ENCODE results near the gene ARMH4. TPM values are rescaled to one million over a fixed set of nuclear protein-coding genes. Genes with fewer than 3 reads are reported as not detected.

ARMH4 gene
- total and polyA plus RNA-seq, 2 donors (not counting 1 experiment from before 2014, with no cell fraction given): not detected

DNA sequence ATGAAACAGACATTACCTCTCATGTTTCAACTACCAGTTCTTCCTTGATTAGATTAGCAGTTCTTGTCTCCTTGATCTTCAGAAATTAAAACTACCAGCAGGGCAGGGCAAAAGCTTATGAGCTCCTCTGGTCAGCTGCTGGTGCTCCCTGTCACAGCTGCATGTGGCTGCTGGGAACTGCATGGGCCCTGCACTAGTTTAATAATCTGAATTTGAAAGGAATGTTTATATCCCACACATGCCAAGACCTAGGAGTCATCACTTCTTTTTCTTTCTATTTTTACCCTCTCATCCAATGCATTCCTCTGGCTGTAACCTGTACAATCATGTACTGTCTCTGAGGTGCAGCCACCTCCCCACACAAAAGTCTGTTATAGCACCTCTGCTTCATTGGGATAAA lies 73.9 kb downstream of the ARMH4 start:
- Histone ChIP-seq H3K4me1 (ENCODE audit: control insufficient read depth in 2 of 2, insufficient read depth in 2 of 2, low read length in 2 of 2) (no peaks in the 10 kb centered on the region), H3K9ac (ENCODE audit: low read length) (no peak overlapping the region), H3K4me3 (ENCODE audit: control extremely low read depth in 1 of 5, extremely low read depth in 1 of 5, insufficient read depth in 1 of 5, low read depth in 2 of 5, low read length in 4 of 5) (no peak overlapping the region), H3K79me2 (ENCODE audit: control insufficient read depth, insufficient read depth, low read length) (no peaks in the 10 kb centered on the region), H3K9me3 (ENCODE audit: control extremely low read depth in 1 of 3, control insufficient read depth in 2 of 3, insufficient read depth in 1 of 3, low read length in 2 of 3) (no peaks in the 10 kb centered on the region), H4K20me1 (ENCODE audit: control insufficient read depth, insufficient read depth, low read length, poor library complexity, severe bottlenecking) (no peaks in the 10 kb centered on the region), H2AFZ (ENCODE audit: insufficient read depth, low read depth, low read length, poor library complexity, severe bottlenecking) (no peak overlapping the region), H3K36me3 (replicated peaks in 1 of 2; ENCODE audit: control extremely low read depth in 1 of 2, control insufficient read depth in 1 of 2, extremely low read depth in 1 of 2, insufficient read depth in 2 of 2, low read length in 1 of 2) (no peaks in the 10 kb centered on the region), H3K27me3 (replicated peaks in 1 of 4; ENCODE audit: control extremely low read depth in 1 of 4, control insufficient read depth in 3 of 4, insufficient read depth in 4 of 4, low read length in 3 of 4) (no peaks in the 10 kb centered on the region), H3K4me2 (replicated peaks; ENCODE audit: low read depth, low read length, poor library complexity, severe bottlenecking) (no peak overlapping the region), H3K27ac (ENCODE audit: low read length in 2 of 2) (no peak overlapping the region)
- Mint-ChIP-seq H3K4me3 (no peak overlapping the region), H3K9me3 (ENCODE audit: insufficient read depth) (no peaks in the 10 kb centered on the region), H3K27ac (no peak overlapping the region), H3K4me1 (no peaks in the 10 kb centered on the region), H3K27me3 (peaks cover 10% of the 10 kb centered on the region)
- ATAC-seq (ENCODE audit: low read depth) (no peak), DNase-seq (no peak)
- no peak for TF ChIP-seq EZH2 (IDR thresholded peaks at IDR 0.05; ENCODE audit: borderline replicate concordance, insufficient read depth, low read depth, low read length, poor library complexity, severe bottlenecking)
- TF ChIP-seq, protein P1, sequence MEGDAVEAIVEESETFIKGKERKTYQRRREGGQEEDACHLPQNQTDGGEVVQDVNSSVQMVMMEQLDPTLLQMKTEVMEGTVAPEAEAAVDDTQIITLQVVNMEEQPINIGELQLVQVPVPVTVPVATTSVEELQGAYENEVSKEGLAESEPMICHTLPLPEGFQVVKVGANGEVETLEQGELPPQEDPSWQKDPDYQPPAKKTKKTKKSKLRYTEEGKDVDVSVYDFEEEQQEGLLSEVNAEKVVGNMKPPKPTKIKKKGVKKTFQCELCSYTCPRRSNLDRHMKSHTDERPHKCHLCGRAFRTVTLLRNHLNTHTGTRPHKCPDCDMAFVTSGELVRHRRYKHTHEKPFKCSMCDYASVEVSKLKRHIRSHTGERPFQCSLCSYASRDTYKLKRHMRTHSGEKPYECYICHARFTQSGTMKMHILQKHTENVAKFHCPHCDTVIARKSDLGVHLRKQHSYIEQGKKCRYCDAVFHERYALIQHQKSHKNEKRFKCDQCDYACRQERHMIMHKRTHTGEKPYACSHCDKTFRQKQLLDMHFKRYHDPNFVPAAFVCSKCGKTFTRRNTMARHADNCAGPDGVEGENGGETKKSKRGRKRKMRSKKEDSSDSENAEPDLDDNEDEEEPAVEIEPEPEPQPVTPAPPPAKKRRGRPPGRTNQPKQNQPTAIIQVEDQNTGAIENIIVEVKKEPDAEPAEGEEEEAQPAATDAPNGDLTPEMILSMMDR (IDR thresholded peaks at IDR 0.05): no peak
- intact Hi-C loops (cut with micrococcal nuclease): no loop called here
- POLR2A ChIA-PET: no interaction called here
- CTCF ChIA-PET: interaction anchor here (1.8 kb wide), 1 partner anchor 10 kb away, joined by 7 read pairs; no protein-coding TSS in a partner anchor

DNA sequence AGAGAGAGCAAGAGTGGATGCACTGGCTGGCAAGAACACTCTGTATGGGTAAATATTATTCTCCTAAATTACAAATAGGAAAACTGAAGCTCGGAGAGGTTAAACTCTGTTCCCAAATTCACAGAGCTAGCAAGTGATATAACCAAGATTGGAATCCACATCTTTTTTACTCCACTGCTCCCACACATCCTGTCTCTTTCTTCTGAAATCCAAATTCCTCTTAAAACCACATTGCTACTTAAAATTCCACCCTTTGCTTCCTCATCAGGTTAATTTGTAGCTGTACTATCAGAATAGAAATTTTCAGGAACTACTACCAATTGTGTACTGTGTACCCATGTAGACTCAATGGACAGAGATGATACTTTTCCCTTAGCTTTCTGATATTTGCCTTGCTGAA lies 74.4 kb downstream of the ARMH4 start:
- no peak overlapping the region for H2AFZ ChIP-seq (ENCODE audit: insufficient read depth, low read depth, low read length, poor library complexity, severe bottlenecking)
- ChIA-PET CTCF (interaction anchor here (1.8 kb wide), 1 partner anchor 9 kb away, joined by 7 read pairs; no protein-coding TSS in a partner anchor), POLR2A (no interaction called here)
- no peak for ATAC-seq (ENCODE audit: low read depth)
- Mint-ChIP-seq H3K4me3 (no peak overlapping the region), H3K27ac (no peak overlapping the region), H3K4me1 (no peaks in the 10 kb centered on the region), H3K27me3 (peaks cover 9% of the 10 kb centered on the region), H3K9me3 (ENCODE audit: insufficient read depth) (no peaks in the 10 kb centered on the region)
- H3K27ac ChIP-seq (ENCODE audit: low read length in 2 of 2): no peak overlapping the region
- no peaks in the 10 kb centered on the region for H4K20me1 ChIP-seq (ENCODE audit: control insufficient read depth, insufficient read depth, low read length, poor library complexity, severe bottlenecking)
- H3K4me3 ChIP-seq (ENCODE audit: control extremely low read depth in 1 of 5, extremely low read depth in 1 of 5, insufficient read depth in 1 of 5, low read depth in 2 of 5, low read length in 4 of 5): no peak overlapping the region
- no peaks in the 10 kb centered on the region for H3K9me3 ChIP-seq (ENCODE audit: control extremely low read depth in 1 of 3, control insufficient read depth in 2 of 3, insufficient read depth in 1 of 3, low read length in 2 of 3)
- no peak overlapping the region for H3K4me2 ChIP-seq (replicated peaks; ENCODE audit: low read depth, low read length, poor library complexity, severe bottlenecking)
- no peak for DNase-seq
- H3K79me2 ChIP-seq (ENCODE audit: control insufficient read depth, insufficient read depth, low read length): no peaks in the 10 kb centered on the region
- H3K4me1 ChIP-seq (ENCODE audit: control insufficient read depth in 2 of 2, insufficient read depth in 2 of 2, low read length in 2 of 2): peaks cover 0 to 1% of the 10 kb centered on the region in 2 donors
- H3K36me3 ChIP-seq (replicated peaks in 1 of 2; ENCODE audit: control extremely low read depth in 1 of 2, control insufficient read depth in 1 of 2, extremely low read depth in 1 of 2, insufficient read depth in 2 of 2, low read length in 1 of 2): no peaks in the 10 kb centered on the region
- intact Hi-C loops (cut with micrococcal nuclease): no loop called here
- TF ChIP-seq, protein P1 (IDR thresholded peaks at IDR 0.05): no peak
- no peak for TF ChIP-seq EZH2 (IDR thresholded peaks at IDR 0.05; ENCODE audit: borderline replicate concordance, insufficient read depth, low read depth, low read length, poor library complexity, severe bottlenecking)
- no peak overlapping the region for H3K9ac ChIP-seq (ENCODE audit: low read length)
- no CpG with 5 or more reads among the region's 1 CpG for WGBS (ENCODE audit: insufficient coverage)
- H3K27me3 ChIP-seq (replicated peaks in 1 of 4; ENCODE audit: control extremely low read depth in 1 of 4, control insufficient read depth in 3 of 4, insufficient read depth in 4 of 4, low read length in 3 of 4): no peaks in the 10 kb centered on the region

Data from B cell (primary cell).